A673 (cell line): Measurements from ENCODE around the gene ADIPOQ.

Experiments
- CTCF ChIP-seq: fragments of 300-800, 200-600 bp; sonication (generic); conservative IDR thresholded peaks from 2 replicates; pipeline ENCODE4 v1.5.1; 2017; ENCODE audit warnings: low read depth, mild to moderate bottlenecking, antibody characterized with exemption, low read length, moderate library complexity, mixed read lengths
- EZH2 ChIP-seq: fragments of 200-600 bp; sonication (generic); IDR thresholded peaks from 2 replicates; pipeline ENCODE4 v1.6.1; 2017; ENCODE audit warnings: borderline replicate concordance, low read depth, mild to moderate bottlenecking, mixed read lengths, antibody characterized with exemption, low read length; ENCODE audit not compliant: poor library complexity, severe bottlenecking

GRCh38 chr3:186895406-186895805, 52.9 kb downstream of the ADIPOQ start:
- TF ChIP-seq EZH2: no peak
- TF ChIP-seq CTCF: no peak
